ENCODE measurements around the gene EGLN1. TPM values are rescaled to one million over a fixed set of nuclear protein-coding genes. Genes with fewer than 3 reads are reported as not detected.

The EGLN1 gene
- total RNA-seq, 1 experiment from 2014 or later = 29.0 TPM

- DNase-seq (ENCODE audit: low read depth, low spot score) (no peak), ATAC-seq (no peak)
- Histone ChIP-seq H3K27me3 (ENCODE audit: control insufficient read depth, insufficient read depth, low read length) (no peaks in the 10 kb centered on the region), H3K4me1 (ENCODE audit: control insufficient read depth, insufficient read depth, low read length) (peaks cover 31% of the 10 kb centered on the region), H3K9me3 (ENCODE audit: control insufficient read depth, insufficient read depth, low read depth, low read length) (no peaks in the 10 kb centered on the region), H3K4me3 (ENCODE audit: low read depth in 2 of 2, low read length in 2 of 2) (no peak overlapping the region), H3K36me3 (ENCODE audit: control insufficient read depth, insufficient read depth, low read length) (no peaks in the 10 kb centered on the region), H3K27ac (ENCODE audit: low read length) (peak overlapping the region; percentile 12; the same call in 1 of the 2 replicates)
- ChIA-PET POLR2A (no interaction called here), CTCF (no interaction called here)
- TF ChIP-seq REST (IDR thresholded peaks at IDR 0.05; ENCODE audit: insufficient read depth in 1 of 2, low read depth in 2 of 2, low read length in 1 of 2) (no peak), TCF7L2 (IDR thresholded peaks at IDR 0.05; ENCODE audit: low read depth, low read length) (no peak), POLR2AphosphoS5 (IDR thresholded peaks at IDR 0.05; ENCODE audit: low read depth, low read length) (no peak), SIN3A (IDR thresholded peaks at IDR 0.05; ENCODE audit: borderline replicate concordance, insufficient read depth, low read depth, low read length) (no peak), CTCF (IDR thresholded peaks at IDR 0.05) (no peak)
- in situ Hi-C loops (cut with HindIII; ENCODE audit: low pct_unique_long_range_greater_than_20kb, low sequenced_read_pairs) = no loop called here
- intact Hi-C loops (cut with micrococcal nuclease; ENCODE audit: unreplicated experiment) = no loop called here
- BruUV-seq (replicated peaks) = TSS peak; percentile 19
Measured at GRCh38 chr1:231393668-231394067, 28.4 kb downstream of the EGLN1 start.

GRCh38 chr1:231392389-231393131 lies 29.5 kb downstream of the EGLN1 start:
- Histone ChIP-seq H3K36me3 (ENCODE audit: control insufficient read depth, insufficient read depth, low read length) (no peaks in the 10 kb centered on the region), H3K4me3 (ENCODE audit: low read depth in 2 of 2, low read length in 2 of 2) (no peak overlapping the region), H3K27ac (ENCODE audit: low read length) (no peak overlapping the region), H3K27me3 (ENCODE audit: control insufficient read depth, insufficient read depth, low read length) (no peaks in the 10 kb centered on the region), H3K9me3 (ENCODE audit: control insufficient read depth, insufficient read depth, low read depth, low read length) (no peaks in the 10 kb centered on the region), H3K4me1 (ENCODE audit: control insufficient read depth, insufficient read depth, low read length) (peaks cover 35% of the 10 kb centered on the region)
- CTCF ChIA-PET = no interaction called here
- peak in 1 of 2 experiments; percentile 57; a peak in 1 of 4 replicates for TF ChIP-seq REST (IDR thresholded peaks at IDR 0.05; ENCODE audit: insufficient read depth in 1 of 2, low read depth in 2 of 2, low read length in 1 of 2)
- no peak for TF ChIP-seq SIN3A (IDR thresholded peaks at IDR 0.05; ENCODE audit: borderline replicate concordance, insufficient read depth, low read depth, low read length)
- intact Hi-C loops (cut with micrococcal nuclease; ENCODE audit: unreplicated experiment) (no loop called here), in situ Hi-C loops (cut with HindIII; ENCODE audit: low pct_unique_long_range_greater_than_20kb, low sequenced_read_pairs) (no loop called here)
- no TSS peak for BruUV-seq (replicated peaks)
- POLR2A ChIA-PET = no interaction called here
- ATAC-seq = no peak
- DNase-seq (ENCODE audit: low read depth, low spot score) = no peak
